Transverse colon (tissue), 4 donors: ENCODE data around the gene PSMF1.

Source experiments
- CTCF ChIP-seq, 5 experiments: fragments of 200-600 bp in 3 of 5; fragments of 450-650 bp in 2 of 5; sonication (generic) in 3 of 5; IDR thresholded peaks; 1 replicate in 2 of 5; 2 replicates in 3 of 5; pipeline ENCODE4 v1.5.1; 2016 to 2017; ENCODE audit warnings: antibody characterized with exemption in 5 of 5, inconsistent platforms in 3 of 5, mild to moderate bottlenecking in 2 of 5, moderate library complexity in 1 of 5
- EP300 ChIP-seq: sonication (generic); formaldehyde crosslinking; IDR thresholded peaks from one replicate; pipeline ENCODE4 v1.6.1; 2017; ENCODE audit warnings: antibody characterized with exemption, low read depth
- POLR2A ChIP-seq: fragments of 450-650 bp; IDR thresholded peaks from one replicate; pipeline ENCODE4 v1.6.1; 2016; ENCODE audit warnings: antibody characterized with exemption, mild to moderate bottlenecking, moderate library complexity
- POLR2AphosphoS5 ChIP-seq, 3 donors: sonication (generic); formaldehyde crosslinking; IDR thresholded peaks; one replicate each; pipeline ENCODE4 v1.6.1; 2016; ENCODE audit warnings: antibody characterized with exemption in 3 of 3

GRCh38 chr20:1094751-1095150 is 23.7 kb upstream of the PSMF1 start:
- TF ChIP-seq POLR2AphosphoS5 (IDR thresholded peaks at IDR 0.05) (no peak), CTCF (IDR thresholded peaks at IDR 0.05) (no peak), POLR2A (no peak), EP300 (no peak)
